HG02642 (cell line): ENCODE data around the gene ANAPC16.
"Not testable (repeated sequence)": the region's sequence is repeated elsewhere in the genome, so short reads cannot be mapped to it uniquely, and the experiment has no call there.

Experiments
- ATAC-seq: cut with Tn5 transposase; IDR thresholded peaks from one replicate; pipeline ENCODE4 v1.9.1; 2021; ENCODE audit warnings: mild to moderate bottlenecking; ENCODE audit not compliant: unreplicated experiment, poor library complexity

Gene ANAPC16

GRCh38 chr10:72276421-72277339 lies 60.9 kb downstream of the ANAPC16 start:
- ATAC-seq: no peak

GRCh38 chr10:72277340-72277995 lies 61.7 kb downstream of the ANAPC16 start:
- no peak for ATAC-seq

- no peak for ATAC-seq
Measured at GRCh38 chr10:72277996-72278667, 62.3 kb downstream of the ANAPC16 start.

GRCh38 chr10:72278668-72279393 lies 63.0 kb downstream of the ANAPC16 start:
- ATAC-seq: no peak

- not testable (repeated sequence) for ATAC-seq
Measured at GRCh38 chr10:72279587-72279986, 63.8 kb downstream of the ANAPC16 start.

GRCh38 chr10:72283131-72283530 lies 67.3 kb downstream of the ANAPC16 start:
- no peak for ATAC-seq
